Colon (tissue), 2 donors: ENCODE data around the gene RETREG3.
"Not testable (repeated sequence)": the region's sequence is repeated elsewhere in the genome, so short reads cannot be mapped to it uniquely, and the experiment has no call there.

Experiments used
- FAIRE-seq: peaks from 2 replicates; lab custom pipeline; 2012; peaks lifted over from hg19 to GRCh38; lab: Jason Lieb, UNC
- donor health status: control.
- donor health status: control.

Gene RETREG3

GRCh38 chr17:42553161-42553818, 55.9 kb downstream of the RETREG3 start:
- no peak for FAIRE-seq

GRCh38 chr17:42552736-42553135, 56.4 kb downstream of the RETREG3 start, which contains the start of gene HSD17B1:
Gene HSD17B1, plus strand, starts transcription at chr17:42552923. Its CDS starts 11 bp downstream, at chr17:42552934.
- FAIRE-seq: not testable (repeated sequence)

GRCh38 chr17:42548993-42549755, 60.0 kb downstream of the RETREG3 start:
- FAIRE-seq: no peak

GRCh38 chr17:42548070-42548837, 60.9 kb downstream of the RETREG3 start:
- no peak for FAIRE-seq

GRCh38 chr17:42547698-42548069, 61.5 kb downstream of the RETREG3 start:
- no peak for FAIRE-seq

GRCh38 chr17:42547001-42547461, 62.1 kb downstream of the RETREG3 start:
- FAIRE-seq: no peak

GRCh38 chr17:42545755-42546505, 63.2 kb downstream of the RETREG3 start:
- not testable (repeated sequence) for FAIRE-seq

- no peak for FAIRE-seq
Measured at GRCh38 chr17:42544874-42545283, 64.3 kb downstream of the RETREG3 start.

GRCh38 chr17:42543190-42544079, 65.7 kb downstream of the RETREG3 start:
- FAIRE-seq: no peak

- FAIRE-seq: no peak
Measured at GRCh38 chr17:42541041-42541833, 67.9 kb downstream of the RETREG3 start.

GRCh38 chr17:42540558-42540957, 68.6 kb downstream of the RETREG3 start:
- not testable (repeated sequence) for FAIRE-seq

GRCh38 chr17:42538482-42538881, 70.7 kb downstream of the RETREG3 start:
- FAIRE-seq: no peak

GRCh38 chr17:42537826-42538451, 71.2 kb downstream of the RETREG3 start:
- FAIRE-seq: no peak

- no peak for FAIRE-seq
Measured at GRCh38 chr17:42537156-42537805, 71.9 kb downstream of the RETREG3 start.

- FAIRE-seq: no peak
Measured at GRCh38 chr17:42536372-42537155, 72.6 kb downstream of the RETREG3 start.

- FAIRE-seq: no peak
Measured at GRCh38 chr17:42536048-42536371, 73.2 kb downstream of the RETREG3 start, which contains the start of gene NAGLU. Gene NAGLU, plus strand, starts transcription at chr17:42536241. Its CDS starts 32 bp downstream, at chr17:42536273.

- no peak for FAIRE-seq
Measured at GRCh38 chr17:42535155-42536047, 73.8 kb downstream of the RETREG3 start.
